KMS-11 (cell line): ENCODE results near the gene PEMT.

Source experiments
- H2AFZ ChIP-seq: fragments of 200-600 bp; sonication (generic); 2 replicates; pipeline ENCODE4 v1.6.1; 2016; ENCODE audit warnings: antibody characterized with exemption, mixed run types, low read depth
- H3K27ac ChIP-seq: fragments of 200-600 bp; sonication (generic); 2 replicates; pipeline ENCODE4 v1.6.1; 2016; ENCODE audit warnings: mild to moderate bottlenecking, mixed run types
- H3K27me3 ChIP-seq: fragments of 200-600 bp; sonication (generic); 2 replicates; pipeline ENCODE4 v1.6.1; 2017; ENCODE audit warnings: mild to moderate bottlenecking, low read depth, mixed run types, moderate library complexity; ENCODE audit not compliant: insufficient read depth
- H3K36me3 ChIP-seq: fragments of 200-600 bp; sonication (generic); 2 replicates; pipeline ENCODE4 v1.6.1; 2017; ENCODE audit warnings: mild to moderate bottlenecking, mixed run types; ENCODE audit not compliant: insufficient read depth
- H3K4me1 ChIP-seq: fragments of 200-600 bp; sonication (generic); 2 replicates; pipeline ENCODE4 v1.6.1; 2016; ENCODE audit warnings: mild to moderate bottlenecking, low read depth, mixed run types; ENCODE audit not compliant: poor library complexity, severe bottlenecking
- H3K4me2 ChIP-seq: fragments of 200-600 bp; sonication (generic); 2 replicates; pipeline ENCODE4 v1.7.0; 2016; ENCODE audit warnings: mild to moderate bottlenecking, mixed run types
- H3K4me3 ChIP-seq: fragments of 200-600 bp; sonication (generic); IDR thresholded peaks from 2 replicates; pipeline ENCODE4 v1.6.1; 2017; ENCODE audit warnings: low read depth, low read length, mixed read lengths; ENCODE audit not compliant: insufficient read depth
- H3K79me2 ChIP-seq: fragments of 200-600 bp; sonication (generic); 2 replicates; pipeline ENCODE4 v1.6.1; 2016; ENCODE audit warnings: low read depth, mixed run types; ENCODE audit not compliant: insufficient read depth
- H3K9ac ChIP-seq: fragments of 200-600 bp; sonication (generic); 2 replicates; pipeline ENCODE4 v1.6.1; 2016; ENCODE audit warnings: mild to moderate bottlenecking, mixed run types
- H4K20me1 ChIP-seq: fragments of 200-600 bp; sonication (generic); 2 replicates; pipeline ENCODE4 v1.6.1; 2016; ENCODE audit warnings: mild to moderate bottlenecking, mixed run types; ENCODE audit not compliant: insufficient read depth
- TF ChIP-seq, protein P1 (sequence below): fragments of 200-600 bp; sonication (generic); conservative IDR thresholded peaks from 2 replicates; pipeline ENCODE4 v1.6.1; 2017; ENCODE audit warnings: low read depth, mild to moderate bottlenecking, antibody characterized with exemption, low read length, moderate library complexity, mixed read lengths

PEMT gene

DNA sequence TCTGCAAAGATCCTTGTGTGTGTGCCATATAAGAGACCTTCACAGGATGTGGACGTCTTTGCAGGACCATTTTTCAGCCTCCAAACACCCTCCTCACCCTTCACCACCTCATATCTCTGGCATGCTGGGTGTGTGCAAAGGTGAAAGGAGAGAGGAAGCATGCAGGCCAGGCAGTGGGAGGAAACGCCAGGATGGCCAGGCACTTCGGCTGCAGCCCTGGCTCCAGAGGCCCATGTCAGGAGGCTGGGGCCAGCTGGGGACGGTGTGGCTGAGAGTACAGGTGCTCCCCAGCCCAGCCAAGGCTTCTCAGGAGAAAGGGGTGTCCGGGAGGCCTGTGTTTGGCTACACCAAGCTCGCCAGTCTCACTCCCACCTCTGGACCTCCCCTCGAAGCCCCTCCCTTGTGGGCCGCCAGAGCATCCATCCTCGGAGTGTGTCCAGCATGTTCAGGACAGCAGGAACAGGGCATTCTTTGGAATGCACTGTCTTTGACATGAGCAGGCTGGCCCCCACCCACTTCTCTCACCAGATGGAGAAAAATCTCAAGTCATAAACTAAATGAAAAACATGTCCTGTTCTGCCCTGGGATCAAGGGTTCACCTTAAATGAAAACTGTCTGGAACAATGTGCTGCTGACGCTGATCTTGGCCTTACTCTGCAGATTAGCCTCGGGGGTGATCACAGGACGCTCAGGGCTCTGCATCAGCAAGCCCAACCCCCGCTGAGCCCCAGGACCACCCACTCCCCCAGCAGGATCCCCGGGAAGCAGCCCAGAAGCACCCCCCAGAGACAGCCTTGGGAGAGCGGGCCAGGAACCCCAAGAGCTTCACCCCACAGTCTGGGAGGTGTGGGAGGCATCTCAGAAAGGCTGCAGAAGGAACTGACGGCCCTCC lies 15.9 kb downstream of the PEMT start:
- Histone ChIP-seq H3K27ac (no peak overlapping the region), H3K27me3 (no peaks in the 10 kb centered on the region), H3K79me2 (no peaks in the 10 kb centered on the region), H3K4me3 (no peak overlapping the region), H3K9ac (no peak overlapping the region), H4K20me1 (no peaks in the 10 kb centered on the region), H3K4me2 (no peak overlapping the region), H2AFZ (no peak overlapping the region), H3K4me1 (no peaks in the 10 kb centered on the region), H3K36me3 (no peaks in the 10 kb centered on the region)
- TF ChIP-seq, protein P1, sequence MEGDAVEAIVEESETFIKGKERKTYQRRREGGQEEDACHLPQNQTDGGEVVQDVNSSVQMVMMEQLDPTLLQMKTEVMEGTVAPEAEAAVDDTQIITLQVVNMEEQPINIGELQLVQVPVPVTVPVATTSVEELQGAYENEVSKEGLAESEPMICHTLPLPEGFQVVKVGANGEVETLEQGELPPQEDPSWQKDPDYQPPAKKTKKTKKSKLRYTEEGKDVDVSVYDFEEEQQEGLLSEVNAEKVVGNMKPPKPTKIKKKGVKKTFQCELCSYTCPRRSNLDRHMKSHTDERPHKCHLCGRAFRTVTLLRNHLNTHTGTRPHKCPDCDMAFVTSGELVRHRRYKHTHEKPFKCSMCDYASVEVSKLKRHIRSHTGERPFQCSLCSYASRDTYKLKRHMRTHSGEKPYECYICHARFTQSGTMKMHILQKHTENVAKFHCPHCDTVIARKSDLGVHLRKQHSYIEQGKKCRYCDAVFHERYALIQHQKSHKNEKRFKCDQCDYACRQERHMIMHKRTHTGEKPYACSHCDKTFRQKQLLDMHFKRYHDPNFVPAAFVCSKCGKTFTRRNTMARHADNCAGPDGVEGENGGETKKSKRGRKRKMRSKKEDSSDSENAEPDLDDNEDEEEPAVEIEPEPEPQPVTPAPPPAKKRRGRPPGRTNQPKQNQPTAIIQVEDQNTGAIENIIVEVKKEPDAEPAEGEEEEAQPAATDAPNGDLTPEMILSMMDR, result no peak

DNA sequence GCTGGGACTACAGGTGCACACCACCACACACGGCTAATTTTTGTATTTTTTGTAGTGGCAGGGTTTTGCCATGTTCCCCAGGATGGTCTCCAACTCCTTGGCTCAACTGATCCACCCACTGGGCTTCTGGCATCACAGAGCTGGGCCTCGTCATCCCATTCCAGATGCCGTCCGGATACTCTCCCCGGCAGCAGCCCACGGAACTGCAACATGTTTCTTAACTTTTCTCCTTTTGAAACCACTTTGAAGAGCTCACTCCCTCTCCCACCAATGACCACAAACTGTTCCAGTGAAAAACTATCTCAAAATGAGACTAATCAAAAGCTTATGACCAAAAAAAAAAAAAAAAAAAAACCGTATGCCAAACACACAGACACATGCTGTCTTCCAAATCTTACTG lies 17.6 kb downstream of the PEMT start:
- Histone ChIP-seq H3K4me2 (no peak overlapping the region), H3K79me2 (no peaks in the 10 kb centered on the region), H3K36me3 (no peaks in the 10 kb centered on the region), H2AFZ (no peak overlapping the region), H3K4me3 (no peak overlapping the region), H3K9ac (no peak overlapping the region), H4K20me1 (no peaks in the 10 kb centered on the region), H3K27ac (no peak overlapping the region), H3K4me1 (no peaks in the 10 kb centered on the region), H3K27me3 (no peaks in the 10 kb centered on the region)
- TF ChIP-seq, protein P1, result no peak

DNA sequence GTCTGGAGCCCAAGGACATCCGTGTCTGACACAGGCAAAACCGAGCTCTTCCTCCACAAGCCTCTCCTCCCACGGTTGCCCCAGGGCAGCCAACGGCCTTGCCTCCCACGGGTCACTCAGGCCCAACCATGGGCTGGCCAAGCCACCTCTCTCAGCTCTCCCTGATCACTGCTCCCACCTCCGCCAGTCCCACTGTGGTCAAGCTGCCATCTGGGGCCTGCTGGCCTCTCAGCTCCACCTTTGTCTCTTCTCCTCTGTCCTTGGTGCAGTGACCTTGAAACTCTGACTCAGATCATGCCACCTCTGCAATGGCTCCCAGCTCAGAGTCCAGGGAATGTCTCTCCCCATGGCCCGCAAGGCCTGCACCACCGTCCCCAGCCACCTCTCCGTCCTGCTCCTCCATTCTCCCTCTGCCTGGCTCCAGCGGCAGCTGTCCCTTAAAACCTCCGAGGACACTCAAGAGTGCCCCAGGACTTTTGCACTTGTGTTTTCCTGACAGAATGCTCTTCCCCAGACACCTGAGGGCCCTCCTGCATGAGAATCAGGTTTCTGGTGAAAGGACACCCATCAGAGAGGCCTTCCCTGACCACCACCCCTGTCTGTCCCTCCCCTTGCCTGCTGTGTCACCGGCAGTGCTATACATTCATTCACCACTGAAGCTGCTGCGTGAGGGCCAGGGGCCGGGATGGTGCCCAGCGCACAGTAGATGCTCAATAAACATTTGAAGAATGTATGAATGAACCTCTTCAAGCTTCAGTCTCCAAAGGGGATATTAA lies 19.3 kb downstream of the PEMT start:
- Histone ChIP-seq H3K4me3 (no peak overlapping the region), H3K9ac (no peak overlapping the region), H3K4me2 (no peak overlapping the region), H3K36me3 (no peaks in the 10 kb centered on the region), H3K79me2 (no peaks in the 10 kb centered on the region), H3K27ac (no peak overlapping the region), H4K20me1 (no peaks in the 10 kb centered on the region), H3K4me1 (no peaks in the 10 kb centered on the region), H2AFZ (no peak overlapping the region), H3K27me3 (no peaks in the 10 kb centered on the region)
- TF ChIP-seq, protein P1, result no peak

DNA sequence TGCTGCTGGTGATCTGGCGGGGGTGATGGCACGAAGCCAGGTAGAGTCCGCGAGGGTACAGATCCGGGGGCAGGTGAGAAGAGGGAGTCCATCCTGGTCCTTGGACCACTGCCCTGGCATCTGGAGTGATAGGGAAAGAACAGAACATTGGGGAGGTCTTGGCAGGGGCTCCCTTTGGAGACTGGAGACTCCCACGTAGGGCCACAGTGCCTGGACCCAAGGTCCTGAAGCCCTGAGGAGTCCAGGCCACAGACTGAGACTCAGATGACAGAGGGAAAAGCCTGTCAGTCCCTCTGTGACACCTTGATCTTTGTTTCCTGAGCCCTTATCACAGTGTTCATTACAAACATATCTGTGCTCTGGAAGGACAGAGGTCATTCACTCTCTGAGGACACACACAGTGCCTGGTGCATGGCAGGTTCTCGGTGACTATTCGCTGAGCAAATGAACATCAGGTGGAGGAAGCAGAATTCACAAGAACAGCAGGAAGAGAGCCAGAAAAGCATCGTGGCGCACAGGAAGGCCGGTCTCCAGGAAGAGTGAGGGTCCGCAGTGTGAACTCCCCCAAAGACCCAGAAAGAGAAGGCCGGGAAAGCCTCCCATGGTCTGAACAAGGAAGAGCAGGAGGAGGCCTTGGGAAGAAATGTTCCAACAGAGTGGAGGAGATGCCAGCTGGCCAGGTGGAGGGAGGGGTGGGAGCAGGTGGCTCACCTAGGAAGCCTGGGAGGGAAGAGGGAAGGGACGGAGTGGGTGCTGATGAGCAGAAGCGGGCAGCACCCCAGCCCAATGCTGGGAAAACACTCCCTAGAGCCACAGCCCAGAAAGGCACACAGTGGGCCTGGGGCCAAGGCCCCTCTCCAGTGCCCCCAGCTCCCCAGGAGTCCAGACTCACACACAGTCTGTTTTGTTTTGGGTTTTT lies 20.5 kb downstream of the PEMT start:
- no peaks in the 10 kb centered on the region for H3K36me3 ChIP-seq
- H3K4me3 ChIP-seq, result no peak overlapping the region
- TF ChIP-seq, protein P1, result no peak
- no peaks in the 10 kb centered on the region for H3K27me3 ChIP-seq
- H3K4me1 ChIP-seq, result no peaks in the 10 kb centered on the region
- H3K79me2 ChIP-seq, result no peaks in the 10 kb centered on the region
- H3K4me2 ChIP-seq, result no peak overlapping the region
- H4K20me1 ChIP-seq, result no peaks in the 10 kb centered on the region
- no peak overlapping the region for H3K9ac ChIP-seq
- H3K27ac ChIP-seq, result no peak overlapping the region
- no peak overlapping the region for H2AFZ ChIP-seq
